GM18517 (cell line): ENCODE data around the gene WDR13.
A peak's percentile ranks its signal among the peaks of the same experiment; 100 is the strongest.
"Not testable (repeated sequence)": the region's sequence is repeated elsewhere in the genome, so short reads cannot be mapped to it uniquely, and the experiment has no call there.

Experiments
- ATAC-seq: cut with Tn5 transposase; IDR thresholded peaks from one replicate; pipeline ENCODE4 v1.9.1; 2021; ENCODE audit warnings: mild to moderate bottlenecking, moderate library complexity; ENCODE audit not compliant: unreplicated experiment

Gene WDR13

DNA sequence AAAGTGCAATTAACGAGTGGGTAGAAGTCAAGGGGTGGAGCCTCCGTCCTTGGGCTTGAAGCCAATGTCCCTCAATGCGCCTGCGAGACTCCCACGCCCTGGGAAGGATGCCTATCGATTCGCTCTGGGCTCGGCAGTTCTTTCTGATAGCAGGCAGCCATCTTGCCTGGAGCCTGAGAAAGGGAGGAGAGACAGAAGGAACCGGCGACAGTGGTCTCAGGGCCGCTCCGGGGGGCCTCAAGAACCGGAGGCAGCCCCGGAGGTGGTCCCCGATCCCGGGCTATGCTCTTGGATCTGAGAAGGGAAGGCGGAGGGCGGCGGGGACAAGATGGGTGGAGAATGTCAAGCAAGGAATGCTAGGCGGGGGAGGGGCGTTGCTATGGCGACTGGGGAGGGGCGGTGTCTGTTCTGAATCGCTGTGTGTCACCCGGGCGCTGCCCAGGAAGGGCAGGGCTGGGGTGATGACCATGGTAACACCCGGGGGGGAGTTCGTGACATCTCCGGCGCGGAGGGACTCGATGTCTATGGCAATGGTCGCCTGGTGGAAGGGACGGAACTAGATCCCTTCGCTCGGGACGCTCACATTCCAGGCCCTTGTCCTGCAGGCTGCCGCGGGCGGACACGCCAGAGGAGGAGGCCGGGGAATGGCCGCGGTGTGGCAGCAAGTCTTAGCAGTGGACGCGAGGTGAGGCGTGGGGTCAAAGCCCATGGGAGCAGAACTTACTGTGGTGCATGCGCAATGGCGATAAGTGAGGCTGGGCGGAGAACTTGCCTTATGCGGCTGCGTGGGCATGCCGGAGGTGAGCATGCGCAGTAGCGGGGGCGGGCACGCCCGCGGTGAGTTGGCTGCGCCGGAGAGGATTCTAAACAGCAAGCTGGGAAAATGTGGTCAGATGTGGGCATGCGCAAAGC lies at the start of gene WDR13:
Gene WDR13 (plus strand): TSS at position 140 of the 912 bp plus-strand sequence. CDS start 505 bp downstream, at position 645.
- peak; percentile 74 for ATAC-seq

DNA sequence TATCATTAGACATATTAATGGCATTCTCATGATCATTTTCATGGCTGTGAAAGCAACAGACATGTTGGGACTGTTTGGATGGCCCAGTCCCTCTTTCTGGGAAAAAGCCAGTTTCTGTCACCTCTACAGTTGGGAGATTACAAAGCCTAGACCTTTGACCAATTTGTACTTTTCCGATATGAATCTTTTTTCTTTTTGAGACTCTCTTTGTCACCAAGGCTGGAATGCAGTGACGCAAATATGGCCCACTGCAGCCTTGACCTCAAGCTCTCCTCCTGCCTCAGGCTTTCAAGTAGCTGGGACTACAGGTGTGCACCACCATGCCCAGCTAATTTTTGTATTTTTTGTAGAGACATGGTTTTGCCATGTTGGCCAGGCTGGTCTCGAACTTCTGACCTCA lies 48.4 kb upstream of the WDR13 start:
- ATAC-seq = no peak

DNA sequence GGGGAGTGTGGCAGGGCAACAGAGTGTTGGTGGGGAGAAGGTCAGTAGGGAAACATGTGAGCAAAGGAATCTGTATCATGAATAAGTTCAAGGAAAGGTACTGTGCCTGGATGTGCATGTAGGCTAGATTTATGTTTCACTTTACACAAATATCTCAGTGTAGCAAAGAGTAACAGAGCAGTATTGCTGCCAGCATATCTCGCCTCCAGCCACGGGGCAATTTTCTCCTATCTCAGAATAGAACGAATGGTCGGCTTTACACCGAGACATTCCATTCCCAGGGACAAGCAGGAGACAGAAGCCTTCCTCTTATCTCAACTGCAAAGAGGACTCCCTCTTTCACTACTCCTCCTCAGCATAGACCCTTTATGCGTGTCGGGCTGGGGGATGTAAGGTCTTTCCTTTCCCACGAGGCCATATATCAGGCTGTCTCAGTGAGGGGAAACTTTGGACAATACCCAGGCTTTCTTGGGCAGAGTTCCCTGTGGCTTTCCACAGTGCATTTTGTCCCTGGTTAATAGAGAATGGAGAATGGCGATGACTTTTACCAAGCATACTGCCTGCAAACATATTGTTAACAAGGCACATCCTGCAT lies 41.5 kb upstream of the WDR13 start:
- ATAC-seq = not testable (repeated sequence)

DNA sequence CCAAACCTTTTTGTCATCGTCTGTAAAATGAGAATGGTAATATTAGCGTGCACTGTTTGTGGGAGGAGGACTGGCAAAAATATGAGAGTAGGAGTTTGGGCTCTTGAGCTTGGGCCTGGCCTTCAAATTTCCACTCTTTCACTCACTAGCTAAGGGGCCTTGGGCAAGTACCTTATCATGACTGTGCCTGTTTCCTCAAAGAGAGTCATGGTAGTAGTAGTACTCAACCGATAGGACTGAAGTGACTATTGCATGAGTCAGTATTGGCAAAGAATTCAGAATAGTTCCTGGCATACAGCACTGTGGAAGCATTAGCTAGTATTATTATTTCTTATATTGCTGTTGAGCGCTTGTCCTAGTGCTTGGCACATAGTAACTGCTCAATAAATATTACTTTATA lies 39.0 kb upstream of the WDR13 start:
- no peak for ATAC-seq

DNA sequence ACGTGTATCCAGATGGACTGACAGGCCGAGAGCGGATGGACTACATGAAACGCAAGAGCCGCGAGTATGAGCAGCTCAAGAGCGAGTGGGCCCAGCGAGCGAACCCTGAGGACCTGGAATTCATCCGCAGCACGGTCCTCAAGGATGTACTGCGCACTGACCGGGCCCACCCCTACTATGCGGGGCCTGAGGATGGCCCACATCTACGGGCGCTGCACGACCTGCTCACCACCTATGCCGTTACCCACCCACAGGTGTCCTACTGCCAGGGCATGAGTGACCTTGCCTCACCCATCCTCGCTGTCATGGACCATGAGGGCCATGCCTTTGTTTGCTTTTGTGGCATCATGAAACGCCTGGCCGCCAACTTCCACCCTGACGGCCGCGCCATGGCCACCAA lies 37.7 kb upstream of the WDR13 start:
- no peak for ATAC-seq

DNA sequence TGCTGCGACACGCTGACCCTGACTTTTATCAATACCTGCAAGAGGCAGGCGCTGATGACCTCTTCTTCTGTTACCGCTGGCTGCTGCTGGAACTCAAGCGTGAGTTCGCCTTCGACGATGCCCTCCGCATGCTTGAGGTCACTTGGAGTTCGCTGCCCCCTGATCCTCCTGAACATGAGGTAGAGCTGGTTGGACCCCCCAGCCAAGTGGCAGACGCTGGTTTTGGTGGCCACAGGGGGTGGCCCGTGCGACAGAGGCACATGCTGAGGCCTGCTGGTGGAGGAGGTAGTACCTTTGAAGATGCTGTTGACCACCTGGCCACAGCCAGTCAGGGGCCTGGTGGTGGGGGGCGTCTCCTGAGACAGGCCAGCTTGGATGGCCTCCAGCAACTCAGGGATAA lies 37.2 kb upstream of the WDR13 start:
- ATAC-seq = no peak

DNA sequence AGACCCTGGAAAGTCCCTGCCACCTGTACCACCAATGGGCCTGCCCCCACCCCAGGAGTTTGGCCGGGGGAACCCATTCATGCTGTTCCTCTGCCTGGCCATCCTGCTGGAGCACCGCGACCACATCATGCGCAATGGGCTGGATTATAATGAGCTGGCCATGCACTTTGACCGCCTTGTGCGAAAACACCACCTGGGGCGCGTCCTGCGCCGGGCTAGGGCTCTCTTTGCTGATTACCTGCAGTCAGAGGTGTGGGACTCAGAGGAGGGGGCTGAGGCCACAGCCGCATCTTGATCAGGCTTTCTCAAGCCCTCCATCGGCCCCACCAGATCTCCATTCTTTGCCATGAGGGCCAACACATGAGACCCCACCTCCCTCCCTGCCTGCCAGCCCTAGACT lies 36.6 kb upstream of the WDR13 start:
- ATAC-seq = no peak

DNA sequence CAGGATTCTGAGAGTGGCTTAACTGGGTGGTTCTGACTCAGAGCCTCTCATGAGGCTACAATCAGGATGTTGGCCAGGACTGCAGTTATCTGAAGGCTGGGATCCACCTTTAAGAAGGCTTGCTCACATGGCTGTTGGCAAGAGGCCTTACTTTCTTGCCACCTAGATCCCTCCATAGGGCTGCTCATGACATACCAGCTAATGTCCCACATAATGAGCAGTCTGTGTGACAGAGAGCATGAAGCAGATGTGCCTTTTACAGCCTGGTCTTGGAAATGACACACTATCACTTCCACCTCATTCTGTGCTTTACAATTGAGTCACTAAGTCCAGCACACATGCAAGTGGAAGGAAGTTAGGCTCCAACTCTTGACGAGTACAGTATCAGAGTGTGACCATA lies 27.3 kb upstream of the WDR13 start:
- peak; percentile 43 for ATAC-seq

DNA sequence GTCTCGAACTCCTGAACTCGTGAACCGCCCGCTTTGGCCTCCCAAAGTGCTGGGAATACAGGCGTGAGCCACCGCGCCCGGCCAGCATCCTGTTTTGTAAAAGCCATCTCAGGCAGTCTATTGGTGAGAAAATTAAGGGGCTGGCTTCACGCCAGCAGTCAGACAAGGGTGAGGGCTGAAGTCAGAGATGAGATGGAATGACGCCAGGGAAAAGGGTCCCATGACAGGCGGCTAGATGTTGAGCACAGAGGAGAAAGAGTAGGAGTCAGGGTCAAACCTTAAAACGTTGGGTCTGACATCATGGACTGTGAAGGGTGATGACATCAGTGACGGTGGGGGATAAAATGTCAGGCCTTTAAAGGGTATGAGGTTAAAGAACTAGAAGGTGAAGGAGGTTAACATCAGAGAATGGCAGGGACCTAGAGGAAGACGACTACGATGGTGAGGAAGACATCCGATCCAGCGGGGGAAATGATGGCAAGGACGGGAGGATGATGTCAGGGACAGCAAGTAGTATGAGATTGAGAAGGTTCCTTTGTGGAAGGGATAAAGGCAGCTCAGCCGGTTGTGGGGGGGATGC lies 23.5 kb upstream of the WDR13 start:
- ATAC-seq = no peak

DNA sequence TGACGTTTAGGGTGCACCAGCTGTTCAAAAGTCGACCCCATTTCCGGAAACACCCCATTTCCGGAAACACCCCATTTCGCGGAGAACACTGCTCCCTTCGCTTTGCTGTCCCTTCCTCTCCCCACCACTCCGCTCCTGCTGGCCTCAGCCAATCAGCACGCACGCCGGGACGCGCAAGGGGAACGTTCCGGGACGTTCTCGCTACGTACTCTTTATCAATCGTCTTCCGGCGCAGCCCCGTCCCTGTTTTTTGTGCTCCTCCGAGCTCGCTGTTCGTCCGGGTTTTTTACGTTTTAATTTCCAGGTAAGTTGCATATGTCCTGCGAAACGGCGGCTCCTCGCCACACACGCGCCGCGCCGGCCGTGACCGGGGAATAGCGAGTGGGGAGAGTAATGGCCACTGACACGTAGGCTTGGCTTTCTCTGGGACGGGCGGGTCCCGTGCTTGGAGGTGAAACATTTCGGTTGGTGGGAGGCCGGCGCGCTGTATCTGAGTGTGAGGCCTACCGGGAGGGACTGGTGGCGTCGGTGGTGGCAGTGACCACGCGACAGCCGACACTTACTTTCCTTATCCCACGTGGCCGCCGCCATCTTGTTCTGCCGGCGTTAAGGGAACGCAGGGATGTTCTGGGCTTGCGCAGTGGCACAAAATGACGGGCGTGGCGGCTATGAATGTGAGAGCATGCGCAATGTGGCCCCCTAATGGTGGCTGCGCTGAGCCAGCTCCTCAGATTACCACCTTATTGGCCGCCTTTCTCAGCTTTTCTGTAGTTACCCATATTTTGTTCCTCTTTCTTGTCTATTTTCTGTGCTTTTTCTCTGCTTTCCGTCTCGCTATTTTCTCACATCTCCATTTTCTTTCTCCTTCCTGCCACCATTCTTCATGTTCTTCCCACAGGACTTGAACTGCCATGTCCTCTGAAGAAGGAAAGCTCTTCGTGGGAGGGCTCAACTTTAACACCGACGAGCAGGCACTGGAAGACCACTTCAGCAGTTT lies 22.7 kb upstream of the WDR13 start, which contains the start of gene RBM3:
Gene RBM3 (plus strand): TSS at position 215 of the 997 bp plus-strand sequence. CDS start 697 bp downstream, at position 912.
- peak; percentile 64 for ATAC-seq

DNA sequence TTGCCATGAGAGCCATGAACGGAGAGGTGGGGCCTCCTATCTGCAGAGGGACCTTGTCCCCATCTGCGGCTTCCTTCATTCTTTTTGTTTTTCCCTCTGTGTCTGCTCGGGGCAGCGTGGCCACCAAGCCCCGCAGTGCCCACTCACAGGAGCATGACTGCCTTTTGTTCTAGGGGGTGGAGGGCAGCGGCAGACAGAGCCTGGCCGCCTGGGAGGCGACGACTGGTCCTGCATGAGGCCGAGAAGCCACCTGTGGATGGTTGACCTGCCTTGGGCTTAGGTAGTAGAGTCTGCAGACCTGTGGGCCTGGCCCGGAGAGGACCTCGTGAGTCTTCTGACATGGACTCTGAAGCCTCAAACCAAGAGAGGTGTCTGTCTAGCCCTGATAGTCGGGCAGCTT lies 21.6 kb upstream of the WDR13 start:
- no peak for ATAC-seq

DNA sequence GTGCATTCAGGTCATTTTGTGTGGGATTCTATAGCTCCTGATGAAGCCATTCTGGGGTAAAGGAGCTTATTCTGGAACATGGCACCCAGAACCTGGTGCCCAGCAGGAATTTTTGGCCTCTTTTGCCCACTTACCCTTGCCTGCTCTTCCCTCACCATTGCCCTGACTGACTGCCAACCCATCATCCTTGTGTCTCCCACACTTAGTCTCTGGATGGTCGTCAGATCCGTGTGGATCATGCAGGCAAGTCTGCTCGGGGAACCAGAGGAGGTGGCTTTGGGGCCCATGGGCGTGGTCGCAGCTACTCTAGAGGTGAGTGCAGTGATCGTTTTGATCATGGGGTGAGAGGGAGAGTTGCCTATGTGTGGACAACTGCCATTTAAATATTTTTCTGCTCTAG lies 21.2 kb upstream of the WDR13 start:
- no peak for ATAC-seq

DNA sequence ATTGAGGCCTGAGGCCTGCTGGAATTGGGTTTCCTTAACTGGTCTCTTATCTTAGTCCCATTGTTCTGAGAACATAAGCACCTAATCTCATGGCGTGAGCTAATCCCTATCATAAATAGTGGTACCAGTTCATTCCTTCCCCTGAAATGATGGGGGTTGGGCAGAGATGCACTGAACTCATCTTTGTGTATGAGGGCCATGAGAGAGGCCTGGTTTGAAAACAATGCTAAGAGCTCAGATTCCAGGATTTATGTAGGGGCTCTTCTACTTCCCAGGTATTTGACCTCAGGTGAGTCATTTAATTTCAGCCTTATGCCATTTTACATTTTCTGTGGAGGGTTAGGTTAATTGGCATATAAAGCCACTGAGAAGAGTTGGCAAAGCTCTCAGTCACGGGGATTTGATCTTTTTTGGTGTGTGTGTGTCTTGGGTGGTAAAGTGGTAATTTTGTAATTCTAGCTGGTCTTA lies 18.6 kb upstream of the WDR13 start:
- no peak for ATAC-seq

DNA sequence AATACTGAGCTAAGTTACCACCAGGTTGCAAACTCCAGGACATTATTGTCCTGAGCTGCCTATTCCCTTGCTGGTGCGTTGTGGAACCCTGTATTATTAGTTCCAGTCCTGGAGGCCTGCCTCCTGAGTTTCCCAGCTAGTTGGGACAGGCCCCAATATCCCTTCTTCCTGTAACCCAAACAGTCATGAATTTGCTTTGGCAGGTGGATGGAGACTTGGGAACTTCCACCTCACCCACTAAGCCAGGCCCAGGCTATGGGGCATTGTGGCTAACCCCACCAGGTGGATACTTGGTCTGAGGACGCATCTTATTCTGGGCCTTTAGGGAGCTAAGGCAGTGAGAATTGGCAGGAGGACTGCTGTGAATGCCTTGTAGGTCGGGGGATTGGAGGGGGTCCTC lies 18.0 kb upstream of the WDR13 start:
- no peak for ATAC-seq

DNA sequence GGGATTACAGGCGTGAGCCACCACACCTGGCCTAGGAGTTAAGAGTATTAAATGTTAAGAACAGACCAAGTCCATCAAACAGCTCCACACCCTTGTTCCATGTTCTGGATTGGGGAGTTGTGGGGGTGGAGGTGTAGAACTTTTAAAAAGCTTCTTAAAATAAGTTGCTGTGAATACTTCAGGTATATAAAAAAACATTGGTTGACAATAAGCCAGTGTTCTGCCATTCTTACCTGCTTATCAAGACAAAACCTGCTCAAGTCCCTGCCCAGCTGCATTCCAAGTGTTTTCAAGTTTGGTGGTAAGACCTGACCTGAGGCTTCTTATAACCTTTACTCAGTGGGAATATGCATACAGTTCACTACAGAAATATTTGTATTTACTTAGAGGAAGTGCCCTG lies 16.6 kb upstream of the WDR13 start:
- ATAC-seq = no peak

DNA sequence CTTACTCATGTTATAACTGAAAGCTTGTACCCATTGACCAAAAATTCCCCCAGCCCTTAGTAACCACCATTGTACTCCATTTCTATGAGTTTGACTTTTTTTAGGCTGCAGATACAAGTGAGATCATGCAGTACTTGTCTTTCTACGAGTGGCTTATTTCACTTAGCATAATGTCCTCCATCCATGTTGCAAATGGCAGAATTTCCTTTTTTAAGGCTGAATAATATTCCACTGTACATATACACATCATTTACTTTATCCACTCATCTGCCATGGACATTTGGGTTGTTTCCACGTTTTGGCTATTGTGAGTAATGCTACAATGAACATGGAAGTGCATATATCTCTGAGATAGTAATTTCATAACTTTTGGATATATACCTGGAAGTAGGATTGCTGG lies 12.6 kb upstream of the WDR13 start:
- no peak for ATAC-seq

DNA sequence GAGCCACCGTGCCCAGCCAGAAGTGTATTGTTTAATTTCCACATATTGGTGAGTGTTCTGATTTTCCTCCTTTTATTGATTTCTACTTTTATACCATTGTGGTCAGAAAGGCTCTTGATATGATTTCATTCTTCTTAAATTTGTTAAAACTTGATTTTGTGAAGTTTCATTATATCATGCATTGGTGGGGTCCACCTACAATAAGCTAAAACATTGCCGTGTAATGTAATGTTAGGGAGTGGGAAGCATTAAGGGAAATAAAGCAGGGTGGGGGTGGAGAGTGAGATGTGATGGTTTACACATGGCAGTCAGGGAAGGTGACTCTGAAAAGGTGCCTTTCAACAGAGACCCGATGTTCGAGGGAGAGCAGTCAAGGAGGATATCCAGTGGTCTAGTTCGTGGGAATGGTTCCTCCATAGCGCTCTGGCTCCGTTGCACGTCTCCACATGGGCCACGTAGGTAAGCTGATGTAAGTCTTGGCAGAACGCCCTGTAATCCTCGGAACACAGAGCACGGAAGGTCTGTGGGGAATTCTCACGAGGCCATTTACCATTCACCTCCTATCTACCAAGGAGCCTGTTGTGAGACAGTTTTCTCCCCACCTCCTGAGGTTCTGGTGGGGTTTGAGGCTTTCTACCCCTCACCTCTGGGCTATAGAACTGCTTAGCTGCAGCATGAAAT lies 7.7 kb upstream of the WDR13 start:
- no peak for ATAC-seq

DNA sequence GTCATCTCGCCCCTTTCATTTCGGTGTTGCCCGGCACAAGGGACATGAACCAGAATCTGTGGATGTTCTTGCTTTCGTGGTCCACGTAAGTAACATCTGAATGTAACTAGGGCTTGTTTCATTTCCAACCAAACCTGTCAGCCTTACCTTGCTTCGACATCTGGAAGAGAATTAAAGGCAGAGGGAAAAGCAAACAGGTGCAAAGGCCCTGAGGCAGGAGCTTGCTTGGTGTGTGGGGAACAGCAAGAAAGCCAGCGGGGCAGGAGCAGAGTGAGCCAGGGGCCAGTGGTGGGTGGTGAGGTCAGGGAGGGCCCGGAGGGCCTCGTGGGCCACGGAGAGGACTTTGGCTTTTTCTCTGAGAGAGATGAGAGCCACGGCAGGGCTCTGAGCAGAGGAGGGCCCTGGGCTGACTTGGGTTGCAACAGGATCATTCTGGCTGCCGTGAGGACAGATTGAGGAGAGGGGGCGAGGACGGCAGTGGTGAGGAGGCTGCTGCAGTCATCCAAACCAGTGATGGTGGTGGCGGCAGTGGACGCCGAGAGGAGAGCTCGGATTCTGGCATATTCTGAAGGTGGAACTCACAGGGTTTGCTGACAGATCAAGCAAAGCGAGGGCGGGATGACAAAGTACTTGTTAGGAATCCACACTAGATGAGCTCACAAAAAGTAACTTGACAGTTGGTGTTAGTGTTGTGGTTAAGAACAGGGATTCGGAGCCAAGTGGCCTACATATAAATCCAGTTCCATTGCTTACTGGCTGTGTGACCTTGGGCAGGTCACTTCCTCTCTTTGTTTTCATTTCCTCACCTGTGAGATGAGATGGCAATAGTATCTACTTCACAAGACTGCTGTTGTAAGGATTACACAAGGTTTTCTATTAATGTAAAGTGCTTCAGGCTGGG lies 6.8 kb upstream of the WDR13 start:
- ATAC-seq = no peak

DNA sequence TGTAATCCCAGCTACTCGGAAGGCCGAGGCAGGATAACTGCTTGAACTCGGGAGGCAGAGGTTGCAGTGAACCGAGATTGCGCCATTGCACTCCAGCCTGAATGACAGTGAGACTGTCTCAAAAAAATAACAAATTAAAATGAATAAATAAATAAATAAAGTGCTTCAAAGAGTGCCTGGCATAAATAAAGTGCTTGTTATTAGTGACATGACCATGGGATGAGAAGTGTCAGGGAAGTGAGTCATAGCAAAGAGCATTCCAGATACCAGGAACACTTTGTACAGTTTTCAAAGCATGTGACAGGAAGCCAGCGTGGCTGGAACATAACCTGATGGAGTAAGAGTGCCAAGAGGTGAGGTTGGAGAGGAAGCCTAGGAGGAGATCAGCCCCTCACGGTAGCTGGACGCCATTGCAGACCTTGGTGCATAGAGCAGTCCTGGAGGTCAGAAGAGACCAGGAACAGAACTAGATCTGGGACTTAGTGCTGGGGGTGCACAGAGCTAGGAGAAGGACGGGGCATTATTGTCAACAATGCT lies 6.0 kb upstream of the WDR13 start:
- ATAC-seq = no peak
